ENCODE results near the gene POLR3G.

The POLR3G gene

DNA sequence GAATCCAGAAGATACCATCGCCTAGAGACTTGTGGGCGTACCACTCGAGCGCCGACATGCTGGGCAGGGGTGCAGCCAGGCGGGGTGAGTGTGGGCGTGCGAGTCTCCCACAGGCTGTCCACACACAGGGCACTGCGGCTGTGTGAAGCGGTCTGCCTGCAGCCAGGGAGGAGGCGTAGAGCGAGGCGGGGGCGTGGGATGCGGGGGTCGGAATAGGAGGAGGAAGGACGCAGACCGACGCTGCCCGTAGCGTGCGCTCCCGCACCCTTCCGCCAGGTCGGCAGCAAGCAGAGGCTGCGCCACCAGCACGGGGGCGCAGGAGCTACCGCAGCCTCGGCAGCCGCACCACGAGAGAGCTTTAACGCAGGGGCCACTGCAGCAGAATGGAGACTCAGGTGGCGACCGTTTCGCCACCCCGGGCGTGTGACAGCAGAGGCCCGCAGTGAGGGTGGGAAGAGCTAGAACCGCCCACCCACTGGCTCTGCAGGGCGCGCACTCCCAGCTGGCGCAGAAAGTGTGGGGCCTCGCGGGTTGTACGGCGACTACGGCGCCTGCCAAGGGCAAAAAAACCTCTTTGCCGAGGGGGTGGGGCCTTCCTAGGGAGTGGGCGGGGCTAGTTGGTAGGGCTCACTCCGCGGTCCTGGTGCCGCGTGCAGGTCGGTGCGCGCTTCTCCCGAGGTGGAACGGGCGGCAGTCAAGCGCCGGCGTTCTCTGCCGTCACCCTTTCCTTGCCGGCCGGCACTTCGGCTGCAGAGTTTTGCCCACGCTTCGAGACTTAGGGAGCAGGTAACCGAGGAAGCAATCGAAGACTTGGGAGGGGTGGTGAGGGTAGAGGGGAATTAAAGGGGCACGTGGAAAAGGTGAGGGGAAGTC is at the start of gene POLR3G, which contains the start of gene MBLAC2:
Gene POLR3G, plus strand, starts transcription at position 630 of the 873 bp plus-strand sequence. CDS start 10,704 bp downstream, outside the sequence.
Gene MBLAC2, minus strand, starts transcription at position 537 of the 873 bp plus-strand sequence. Its CDS starts 479 bp downstream, at position 58.
- DNase-seq: peak; percentile 90

DNA sequence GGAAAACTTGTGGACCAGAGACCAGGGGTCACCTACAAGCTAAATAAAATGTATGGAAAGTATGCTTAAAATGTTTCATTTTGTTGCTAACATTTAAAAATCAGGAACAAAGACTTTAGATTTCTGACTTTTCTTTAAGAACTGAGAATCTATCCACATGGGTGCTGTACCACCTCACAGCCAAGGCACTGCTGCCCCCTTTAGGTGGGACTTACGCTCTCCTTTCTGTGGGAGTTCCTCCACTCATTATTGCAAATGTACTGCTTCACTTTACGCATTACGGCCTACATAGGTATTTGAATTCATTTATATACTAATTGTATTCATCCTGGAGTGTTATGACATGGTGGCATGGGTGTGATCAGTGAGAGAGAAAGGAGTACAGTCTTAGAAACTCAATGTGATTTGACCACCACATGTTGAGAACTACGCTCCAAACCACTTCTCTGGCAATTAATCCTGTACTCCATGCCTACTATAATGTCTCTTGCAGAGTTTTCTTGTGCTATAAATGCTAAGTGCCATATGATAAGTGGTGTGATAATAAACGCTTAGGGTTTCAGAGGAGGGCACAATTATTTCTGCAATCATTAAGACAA is 40.4 kb upstream of the POLR3G start:
- DNase-seq: peak; percentile 31

- DNase-seq: no peak
Measured at GRCh38 chr5:90437663-90438062, 37.0 kb upstream of the POLR3G start.

DNA sequence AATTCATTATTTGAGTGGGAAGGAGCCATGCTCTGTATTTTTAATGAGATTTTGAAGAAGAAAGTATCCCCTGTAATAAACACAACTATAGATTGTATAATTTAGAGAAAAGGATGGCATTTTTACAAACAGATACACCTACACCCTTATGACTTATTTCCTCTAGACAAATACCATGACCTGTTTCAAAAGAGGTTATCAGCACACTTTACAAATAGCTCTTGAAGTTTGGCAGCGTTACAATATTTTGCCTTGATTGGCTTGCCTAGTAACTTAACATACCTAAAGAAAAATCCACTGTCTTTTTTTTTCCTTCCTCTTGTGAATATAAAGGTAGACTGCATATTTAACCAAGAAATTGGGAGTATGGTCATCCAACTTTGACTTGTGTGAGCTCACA is 36.6 kb upstream of the POLR3G start:
- no peak for DNase-seq

DNA sequence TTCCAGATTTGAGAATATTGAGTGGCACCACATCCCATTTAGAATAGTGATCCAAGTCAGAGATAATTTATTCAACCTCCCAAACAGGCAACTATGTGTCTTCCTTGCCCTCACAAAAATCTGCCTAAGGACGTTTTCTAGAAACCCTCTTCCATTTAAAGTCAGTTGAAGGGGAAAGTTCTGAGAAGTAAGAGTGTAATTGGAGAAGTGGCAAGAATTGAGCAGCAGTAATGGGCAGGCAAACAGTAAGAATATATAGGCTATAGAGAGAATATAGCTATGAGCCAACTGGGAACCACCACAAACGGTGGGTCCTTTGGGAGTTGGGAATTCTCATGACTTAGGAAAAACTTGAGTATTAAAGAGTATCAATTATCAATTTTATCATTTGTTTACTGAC is 34.0 kb upstream of the POLR3G start:
- no peak for DNase-seq

DNA sequence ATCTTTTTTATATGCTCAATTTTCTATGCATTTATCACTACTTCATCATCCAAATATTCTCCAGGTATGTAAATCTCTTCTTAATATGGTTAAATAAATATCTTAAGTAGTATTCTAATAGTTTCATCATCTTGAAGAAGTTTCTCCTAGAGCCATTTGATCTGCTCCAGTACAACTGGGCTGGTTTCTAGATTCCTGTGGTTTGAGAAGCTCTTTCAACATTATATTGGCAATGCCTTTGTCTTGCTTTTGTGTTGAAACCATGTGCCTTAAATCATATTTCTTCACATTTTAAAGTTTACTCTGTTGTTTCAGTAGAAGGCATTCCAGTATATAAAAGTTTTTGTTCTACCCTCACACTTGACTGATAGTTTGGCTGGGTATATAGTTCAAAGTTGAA is 27.7 kb upstream of the POLR3G start:
- DNase-seq: no peak

DNA sequence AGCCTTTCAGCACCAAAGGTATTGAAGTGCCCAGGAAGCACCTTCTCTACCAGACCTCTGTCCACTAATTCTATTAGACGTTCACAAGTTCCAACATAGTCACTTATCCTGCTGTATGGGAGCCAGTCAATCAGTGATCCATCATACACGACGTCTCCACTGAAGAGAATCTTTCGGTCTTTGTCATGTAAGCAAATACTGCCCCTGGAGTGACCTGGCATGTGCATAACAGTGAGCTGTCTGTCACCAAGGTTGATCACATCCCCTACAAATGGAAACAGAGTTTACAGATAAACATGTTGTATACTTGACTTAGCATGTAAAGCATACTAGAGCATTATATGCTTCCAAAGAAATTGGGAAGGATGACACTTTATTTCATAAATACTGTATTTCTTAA is 13.4 kb upstream of the POLR3G start:
- DNase-seq: no peak

GRCh38 chr5:90472783-90473395 is 1.8 kb upstream of the POLR3G start:
- DNase-seq: no peak

DNA sequence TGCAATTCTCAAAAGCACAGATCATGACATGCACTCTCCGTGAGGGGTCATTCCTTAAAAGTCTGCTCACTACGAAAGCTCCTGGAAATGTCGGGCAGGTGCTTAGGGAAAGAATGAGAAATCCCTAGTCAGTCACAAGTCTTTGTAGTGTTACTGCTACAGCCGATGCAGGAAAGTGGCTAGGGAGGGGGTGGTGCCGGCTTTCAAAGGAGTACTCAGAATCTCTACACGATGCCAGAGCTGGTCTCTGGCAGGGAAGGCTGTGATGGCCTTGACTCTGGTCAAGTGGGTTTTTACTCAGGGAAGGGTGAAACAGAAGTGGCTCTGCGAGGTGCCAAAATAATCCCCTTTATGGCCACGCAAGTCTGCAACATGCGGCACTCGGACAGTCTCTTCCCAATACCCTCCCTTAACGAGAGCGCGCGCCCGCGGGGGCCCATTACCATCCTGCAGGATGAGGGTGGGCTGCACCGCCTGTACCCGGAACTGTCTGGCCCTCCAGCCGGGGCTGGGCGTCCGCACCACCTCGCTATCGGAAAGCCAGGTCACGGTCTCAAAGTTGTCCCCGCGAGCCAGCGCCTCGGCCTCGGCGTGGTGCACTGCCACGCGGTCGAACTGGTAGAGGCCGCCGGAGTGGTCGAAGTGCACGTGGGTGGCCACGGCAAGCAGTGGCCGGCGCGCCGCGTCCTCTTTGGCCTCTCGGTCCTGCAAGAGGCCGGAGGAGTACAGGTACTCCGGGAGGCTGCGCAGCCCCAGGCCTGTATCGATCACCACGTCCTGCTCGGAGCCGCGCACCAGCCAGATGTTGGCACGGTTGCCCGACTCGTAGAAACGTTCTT is 1.0 kb upstream of the POLR3G start:
- no peak for DNase-seq

- DNase-seq: no peak
Measured at GRCh38 chr5:90475436-90475980, 844 bp downstream of the POLR3G start.

- no peak for DNase-seq
Measured at GRCh38 chr5:90476391-90476790, 1.7 kb downstream of the POLR3G start.

GRCh38 chr5:90477073-90477472 is 2.4 kb downstream of the POLR3G start:
- DNase-seq: no peak

DNA sequence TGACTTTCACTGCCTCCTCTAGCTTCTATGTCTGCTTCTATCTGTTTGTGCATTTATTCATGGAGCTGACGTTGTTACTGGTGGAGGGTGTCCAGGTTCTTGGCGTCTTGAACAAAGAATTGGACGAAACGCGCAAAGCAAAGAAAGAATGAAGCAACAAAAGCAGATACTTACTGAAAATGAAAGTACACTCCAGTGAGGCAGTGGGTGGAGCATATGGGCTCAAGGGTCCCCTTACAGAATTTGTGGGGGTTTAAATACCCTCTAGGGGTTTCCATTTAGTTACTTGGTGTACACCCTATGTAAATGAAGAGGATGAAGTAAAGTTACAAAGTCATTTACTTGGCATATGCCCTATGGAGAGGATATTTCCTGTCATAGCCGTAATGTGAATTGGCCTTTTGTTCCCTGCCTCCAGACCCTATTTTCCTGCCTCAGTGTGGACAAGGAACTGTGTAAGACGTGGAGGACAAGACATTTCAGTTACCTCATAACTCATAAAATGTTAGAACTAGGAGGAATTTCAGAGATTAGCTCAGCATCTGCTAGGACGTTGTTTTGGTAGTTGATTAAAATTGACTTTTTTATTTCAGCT is 3.1 kb downstream of the POLR3G start:
- no peak for DNase-seq

GRCh38 chr5:90479611-90480385 is 5.1 kb downstream of the POLR3G start:
- DNase-seq: no peak

- no peak for DNase-seq
Measured at GRCh38 chr5:90480699-90481098, 6.0 kb downstream of the POLR3G start.

DNA sequence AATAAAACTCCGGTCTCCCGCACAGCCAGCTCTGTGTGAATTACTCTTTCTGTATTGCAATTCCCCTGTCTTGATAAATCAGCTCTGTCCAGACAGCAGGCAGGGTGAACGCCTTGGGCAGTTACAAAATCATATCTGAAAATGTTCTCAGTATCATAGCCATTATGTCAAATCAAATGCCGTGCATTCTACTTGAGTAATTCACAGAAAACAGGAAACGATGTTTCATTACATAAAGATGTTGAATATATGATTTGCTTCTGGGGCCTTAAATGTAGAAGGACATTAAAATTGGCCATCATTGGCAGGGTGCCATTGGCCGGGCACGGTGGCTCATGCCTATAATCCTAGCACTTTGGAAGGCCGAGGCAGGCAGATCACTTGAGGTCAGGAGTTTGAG is 8.5 kb downstream of the POLR3G start:
- no peak for DNase-seq

- no peak for DNase-seq
Measured at GRCh38 chr5:90484540-90484939, 9.9 kb downstream of the POLR3G start.

DNA sequence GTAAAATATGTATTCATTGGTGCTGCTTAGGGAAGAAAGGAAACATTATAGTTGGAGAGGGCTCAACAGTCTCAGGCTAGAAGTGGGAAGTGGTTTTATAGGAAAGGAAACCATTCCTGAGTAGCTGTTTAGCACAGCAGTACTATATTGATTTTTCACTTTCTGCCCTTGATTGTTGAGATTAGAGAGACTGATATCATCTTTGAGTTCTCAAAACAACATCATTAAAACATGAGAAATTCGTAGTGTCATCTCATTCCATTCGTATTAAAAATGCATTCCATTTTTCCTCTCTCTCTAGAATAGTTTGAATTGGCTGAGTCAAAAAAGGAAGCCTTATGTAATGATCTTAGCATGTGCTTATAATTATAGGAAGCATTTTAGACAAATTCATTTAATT is 14.1 kb downstream of the POLR3G start:
- DNase-seq: no peak

DNA sequence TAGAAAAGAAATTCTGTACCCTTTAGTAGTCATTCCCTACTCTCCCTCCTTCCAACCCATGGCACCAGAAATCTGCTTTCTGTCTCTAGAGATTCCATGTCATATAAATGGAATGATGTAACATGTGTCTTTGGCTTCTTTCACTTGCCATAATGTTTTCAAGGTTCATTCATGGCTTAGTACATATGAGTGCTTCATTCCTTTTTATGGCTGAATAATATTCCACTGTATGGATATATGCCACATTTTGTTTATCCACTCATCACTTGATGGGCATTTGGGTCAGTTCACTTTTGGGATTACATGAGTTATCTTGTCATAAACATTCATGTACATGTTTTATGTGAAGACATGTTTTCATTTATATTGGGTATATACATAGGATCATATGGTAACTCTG is 19.4 kb downstream of the POLR3G start:
- no peak for DNase-seq

GRCh38 chr5:90495146-90495545 is 20.5 kb downstream of the POLR3G start:
- no peak for DNase-seq

- no peak for DNase-seq
Measured at GRCh38 chr5:90503596-90503995, 28.9 kb downstream of the POLR3G start.
